Effector CD8-positive, alpha-beta T cell (primary cell): ENCODE measurements around the gene TBC1D4.
"Not testable (repeated sequence)": the region's sequence is repeated elsewhere in the genome, so short reads cannot be mapped to it uniquely, and the experiment has no call there.

Experiments used
- DNase-seq: peaks from one replicate; lab custom pipeline; 2025; lab: John Stamatoyannopoulos, UW

The TBC1D4 gene

DNA sequence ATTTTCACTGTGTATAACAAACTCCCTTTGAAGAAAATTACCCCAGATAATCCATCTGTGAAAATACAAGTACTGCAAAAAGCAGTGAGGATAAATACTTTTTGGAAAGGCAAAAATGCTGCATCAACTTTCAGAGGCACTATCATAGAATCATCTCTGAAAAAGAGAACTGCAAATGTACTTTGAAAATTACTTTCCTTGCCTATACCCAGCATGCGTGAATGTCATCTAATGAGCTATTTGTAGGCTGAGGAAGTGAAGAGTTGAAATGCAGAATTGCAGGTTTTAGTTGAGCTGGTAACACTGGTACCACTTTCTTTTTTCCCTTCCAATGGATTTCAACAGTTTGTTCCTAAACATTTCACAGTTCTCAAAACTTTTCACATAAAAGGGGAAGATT, 196.7 kb downstream of the TBC1D4 start:
- no peak for DNase-seq

DNA sequence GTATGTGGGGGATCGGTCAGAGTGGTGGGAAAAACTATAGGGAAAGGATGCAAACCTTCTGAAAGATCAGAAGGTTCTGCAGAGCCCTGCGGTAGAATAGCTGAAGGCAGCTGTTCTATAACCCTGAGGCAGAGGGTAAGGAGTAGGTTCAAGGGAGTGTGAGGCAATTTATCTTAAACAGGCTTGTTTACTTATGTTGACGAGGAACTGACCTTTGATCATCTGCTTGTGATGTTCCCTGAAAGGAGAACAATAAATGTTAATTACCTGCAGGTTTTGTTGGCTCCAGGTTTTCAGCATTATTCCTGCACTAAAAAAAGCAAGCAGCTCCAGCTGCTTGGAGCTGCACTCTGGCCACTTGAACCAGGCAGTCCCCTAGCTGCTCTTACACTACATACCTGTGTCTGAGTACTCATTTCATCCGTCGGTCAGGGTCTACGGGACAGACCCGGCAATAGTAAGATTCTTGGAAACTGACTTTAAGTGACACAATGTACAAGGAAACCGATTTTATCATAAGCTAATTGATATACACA, 202.1 kb downstream of the TBC1D4 start:
- DNase-seq, result no peak

DNA sequence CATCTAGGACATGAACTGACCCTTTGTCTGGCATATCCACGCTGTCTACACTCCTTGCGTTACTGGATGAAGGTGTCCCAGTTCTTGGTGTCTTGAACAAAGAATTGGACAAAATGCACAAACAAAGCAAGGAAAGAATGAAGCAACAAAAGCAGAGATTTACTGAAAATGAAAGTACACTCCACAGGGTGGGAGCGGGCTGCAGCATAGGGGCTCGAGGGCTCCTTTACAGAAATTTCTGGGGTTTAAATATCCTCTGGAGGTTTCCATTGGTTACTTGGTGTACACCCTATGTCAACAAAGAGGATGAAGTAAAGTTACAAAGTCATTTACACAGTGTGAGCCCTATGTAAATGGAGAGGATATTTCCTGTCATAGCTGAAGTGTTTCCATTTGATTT, 208.3 kb downstream of the TBC1D4 start:
- DNase-seq, result not testable (repeated sequence)

DNA sequence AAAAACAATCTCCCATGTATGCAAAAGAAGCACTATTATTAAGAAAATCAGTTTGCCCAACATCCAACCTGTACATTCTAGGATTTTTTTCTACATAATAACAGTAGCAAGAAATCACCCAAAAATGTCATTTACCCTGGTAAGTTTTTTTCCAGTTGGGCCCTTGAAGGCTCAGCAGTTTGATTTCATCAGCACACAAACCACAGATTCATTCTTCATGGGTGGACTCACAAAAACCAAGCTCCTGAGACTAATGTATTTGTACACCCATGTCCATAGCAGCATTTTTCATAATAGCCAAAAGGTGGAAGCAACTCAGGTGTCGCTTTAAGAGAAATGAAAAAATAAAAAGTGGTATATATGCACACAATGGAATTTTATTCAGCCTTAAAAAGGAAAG, 210.1 kb downstream of the TBC1D4 start:
- DNase-seq, result no peak

DNA sequence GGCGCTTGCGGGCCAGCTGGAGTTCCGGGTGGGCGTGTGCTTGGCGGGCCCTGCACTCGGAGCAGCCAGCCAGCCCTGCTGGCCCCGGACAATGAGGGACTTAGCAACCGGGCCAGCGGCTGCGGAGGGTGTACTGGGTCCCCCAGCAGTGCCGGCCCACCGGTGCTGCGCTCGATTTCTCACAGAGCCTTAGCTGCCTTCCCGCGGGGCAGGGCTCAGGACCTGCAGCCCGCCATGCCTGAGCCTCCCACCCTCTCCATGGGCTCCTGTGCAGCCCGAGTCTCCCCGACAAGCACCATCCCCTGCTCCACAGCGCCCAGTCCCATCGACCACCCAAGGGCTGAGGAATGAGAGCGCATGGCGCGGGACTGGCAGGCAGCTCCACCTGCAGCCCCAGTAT, 213.5 kb downstream of the TBC1D4 start:
- DNase-seq, result not testable (repeated sequence)

DNA sequence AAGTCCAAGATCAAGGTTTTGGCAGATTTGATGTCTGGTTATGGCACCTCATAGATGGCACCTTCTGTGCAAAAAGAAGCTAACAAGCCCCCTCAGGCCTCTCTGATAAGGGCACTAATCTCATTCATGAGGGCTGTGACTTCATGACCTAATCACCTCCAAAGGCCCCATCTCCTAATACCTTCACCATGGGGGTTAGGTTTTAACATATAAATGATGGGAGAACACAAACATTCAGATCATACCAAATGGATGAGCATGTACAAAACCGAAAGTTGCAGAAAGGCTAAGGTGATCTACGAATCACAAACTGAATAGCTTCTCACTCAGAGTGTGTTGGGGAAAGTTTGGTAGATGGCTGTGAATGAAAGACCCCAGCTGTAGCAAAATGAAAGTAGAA, 217.4 kb downstream of the TBC1D4 start:
- no peak for DNase-seq

DNA sequence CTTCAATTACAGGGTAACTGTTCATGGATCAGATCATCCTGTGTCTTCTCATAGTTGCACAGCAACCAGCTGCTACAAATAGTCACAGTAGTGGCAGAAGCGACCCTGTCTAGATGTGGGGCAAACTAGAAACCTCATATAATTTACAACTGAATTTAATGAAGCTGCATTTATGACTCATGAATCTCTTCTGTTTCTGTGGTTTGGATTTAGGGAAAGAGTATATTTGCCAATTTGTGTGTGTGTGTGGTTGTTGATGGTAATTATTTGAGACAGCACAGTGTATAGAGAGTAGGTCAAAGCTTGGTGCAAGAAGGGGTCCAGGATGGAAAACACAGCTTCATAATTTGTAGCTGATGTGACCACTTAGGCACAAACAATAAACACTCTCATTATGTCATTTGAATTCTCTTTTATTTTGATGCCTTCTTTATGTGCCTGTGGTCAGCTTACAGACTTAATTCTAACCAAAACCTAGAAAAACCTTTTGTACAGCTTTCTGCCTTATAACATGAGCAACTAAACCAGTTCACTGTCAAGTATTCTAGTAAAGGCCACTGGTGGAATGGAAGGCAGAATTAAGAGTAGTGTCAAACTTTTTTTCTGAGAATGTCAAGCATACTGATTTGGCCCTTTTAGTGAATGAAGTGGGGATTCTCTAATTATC, 218.1 kb downstream of the TBC1D4 start:
- no peak for DNase-seq

DNA sequence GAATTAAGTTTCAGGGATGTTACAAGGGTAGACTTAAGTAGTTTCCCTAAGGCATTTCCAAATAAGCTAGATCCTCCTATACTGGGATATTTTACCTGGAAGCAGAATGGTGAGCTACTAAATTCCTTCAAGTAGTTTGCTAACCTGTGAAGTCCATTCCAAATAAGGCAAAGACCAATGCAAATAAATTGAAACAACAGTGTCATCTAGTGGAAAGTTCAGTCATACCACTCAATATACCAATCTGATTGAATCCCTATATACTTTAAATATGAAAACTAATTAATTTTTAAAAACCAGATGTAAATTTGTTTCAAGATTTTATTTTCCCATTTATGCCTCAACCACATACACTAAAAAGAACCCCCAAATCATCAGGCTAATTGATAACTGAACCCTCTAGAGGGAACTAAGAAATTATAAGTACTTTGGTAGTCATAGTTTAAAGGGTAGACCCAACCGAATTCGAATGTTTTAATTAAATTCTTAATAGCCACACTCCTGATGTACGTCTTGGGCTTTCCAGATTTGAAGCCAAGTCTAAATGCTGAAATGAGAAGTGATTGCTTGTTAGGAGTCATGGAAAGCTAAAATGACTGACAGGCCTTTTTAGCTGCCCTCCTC, 223.7 kb downstream of the TBC1D4 start:
- DNase-seq, result no peak

DNA sequence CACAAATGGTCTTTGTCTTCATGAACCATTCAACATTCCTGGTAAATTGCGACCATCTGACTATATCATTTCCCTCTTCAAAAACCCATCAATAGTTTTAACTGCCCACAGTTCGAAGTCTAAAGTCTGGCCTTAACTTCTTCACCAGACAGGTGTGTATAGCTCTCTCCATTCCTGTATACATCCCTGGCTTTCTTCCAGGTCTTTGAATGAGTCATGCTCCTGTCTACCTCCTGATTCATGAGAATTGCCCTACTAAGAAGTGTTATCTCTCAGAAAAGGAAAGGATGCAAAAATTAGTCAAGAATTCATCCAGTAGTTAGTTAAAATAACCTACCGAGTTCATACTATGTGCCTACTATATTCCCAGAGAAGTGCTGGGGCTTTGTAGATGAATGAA, 225.0 kb downstream of the TBC1D4 start:
- no peak for DNase-seq

DNA sequence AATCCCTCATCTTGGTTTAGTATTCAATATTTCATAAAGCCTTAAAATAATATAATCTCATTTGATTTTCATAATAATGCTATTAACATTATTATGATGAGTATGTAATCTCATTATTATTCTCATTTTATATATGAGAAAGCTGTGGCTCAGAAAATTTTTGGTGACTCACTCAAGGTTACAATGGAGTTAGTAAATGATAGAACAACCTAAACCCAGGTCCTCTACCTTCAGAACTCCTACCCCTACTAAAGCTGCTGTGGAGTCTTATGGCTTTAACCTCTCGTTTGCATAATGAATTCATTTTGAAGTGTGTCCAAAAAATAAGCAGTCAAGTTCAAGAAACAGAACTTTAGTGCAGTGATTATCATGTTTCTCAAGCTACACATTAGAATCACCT, 226.3 kb downstream of the TBC1D4 start:
- DNase-seq, result no peak

DNA sequence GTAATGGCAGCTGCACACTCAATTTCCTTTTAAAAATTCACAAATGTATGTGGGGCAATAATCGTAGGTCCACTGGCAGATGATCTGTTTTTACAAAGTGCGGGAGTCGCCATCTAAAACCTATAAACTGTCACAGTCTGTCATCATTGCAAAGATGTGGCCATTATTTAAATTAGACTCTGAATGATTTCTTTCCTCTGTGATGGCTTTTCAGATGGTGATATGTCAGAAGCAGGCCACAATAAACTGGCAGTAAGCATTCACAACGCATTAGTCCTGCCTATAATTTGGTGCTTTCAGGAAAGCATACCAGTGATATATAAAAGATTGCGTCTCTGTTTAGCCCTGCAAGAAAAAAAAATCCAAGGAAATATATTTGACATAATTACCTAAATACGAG, 226.8 kb downstream of the TBC1D4 start:
- no peak for DNase-seq

DNA sequence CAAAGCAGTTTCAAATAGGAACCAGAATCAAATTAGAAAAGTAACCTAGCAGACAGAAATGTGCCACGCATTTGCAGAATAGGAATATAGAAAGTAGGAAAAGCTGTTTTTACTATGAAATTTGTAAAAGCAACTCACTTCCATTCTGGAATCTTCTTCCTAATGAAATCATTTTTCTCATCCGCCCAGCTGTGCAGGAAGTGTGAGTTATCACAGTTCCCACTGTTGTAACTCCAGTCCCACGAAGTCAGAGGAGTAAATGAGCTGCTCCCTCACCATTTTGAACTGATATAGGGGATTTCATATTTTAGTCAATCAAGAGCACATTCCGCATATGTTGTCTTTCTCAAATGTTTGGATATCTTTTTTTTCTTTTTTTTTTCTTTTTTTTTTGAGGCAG, 230.8 kb downstream of the TBC1D4 start:
- no peak for DNase-seq

DNA sequence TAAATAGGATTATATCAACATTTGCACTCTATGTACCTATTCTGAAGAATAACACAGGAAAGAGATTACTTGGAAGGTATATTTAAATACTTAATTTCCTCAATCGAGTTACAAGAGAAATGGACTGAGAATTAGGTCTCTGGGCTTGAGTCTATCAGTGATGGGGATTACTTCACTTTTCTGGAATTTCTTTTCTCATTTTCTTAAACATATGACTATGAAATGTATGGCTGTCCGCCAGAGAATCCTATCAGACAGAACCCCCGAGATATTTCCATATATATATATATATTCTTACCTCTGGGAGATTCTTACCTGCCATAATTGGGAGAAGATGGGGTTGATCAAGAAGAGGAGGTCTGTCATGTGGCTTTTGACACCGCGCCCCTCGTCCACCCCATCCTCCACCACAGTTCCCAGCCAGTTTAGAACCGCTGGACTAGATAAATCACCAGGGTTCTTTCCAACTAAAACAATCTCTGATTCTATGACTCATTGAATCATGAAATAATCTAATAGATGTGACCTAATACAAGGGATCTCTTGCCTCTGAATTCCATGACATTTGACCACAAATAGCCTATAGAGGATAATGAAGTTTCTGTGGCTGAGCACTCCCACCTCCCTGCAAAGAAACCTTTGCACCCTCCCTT, 231.3 kb downstream of the TBC1D4 start:
- no peak for DNase-seq

DNA sequence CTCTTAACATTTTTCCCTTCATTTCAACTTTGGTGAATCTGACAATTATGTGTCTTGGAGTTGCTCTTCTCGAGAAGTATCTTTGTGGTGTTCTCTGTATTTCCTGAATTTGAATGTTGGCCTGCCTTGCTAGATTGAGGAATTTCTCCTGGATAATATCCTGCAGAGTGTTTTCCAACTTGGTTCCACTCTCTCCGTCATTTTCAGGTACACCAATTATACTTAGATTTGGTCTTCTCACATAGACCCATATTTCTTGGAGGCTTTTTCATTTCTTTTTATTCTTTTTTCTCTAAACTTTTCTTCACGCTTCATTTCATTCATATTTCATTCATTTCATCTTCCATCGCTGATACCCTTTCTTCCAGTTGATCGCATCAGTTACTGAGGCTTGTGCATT, 236.4 kb downstream of the TBC1D4 start:
- not testable (repeated sequence) for DNase-seq

DNA sequence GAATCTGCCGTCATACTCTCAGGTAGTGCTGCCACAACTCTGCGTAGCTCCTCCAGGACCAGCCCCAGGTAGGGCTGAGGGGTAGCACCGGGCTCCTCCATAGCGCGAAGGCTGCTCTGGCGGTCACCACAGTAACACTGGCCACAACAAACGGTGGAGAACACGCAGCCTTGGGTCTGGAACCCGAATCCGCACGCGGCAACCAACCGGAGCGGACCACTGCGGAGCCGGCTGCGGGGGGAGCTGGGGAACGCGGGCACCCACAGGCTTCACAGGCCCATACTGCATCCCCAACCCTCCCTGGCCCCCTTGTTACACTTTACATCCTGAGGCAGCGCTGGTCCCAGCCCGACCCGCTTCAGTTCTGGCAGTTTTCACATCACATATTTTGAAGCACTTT, 241.7 kb downstream of the TBC1D4 start:
- not testable (repeated sequence) for DNase-seq

DNA sequence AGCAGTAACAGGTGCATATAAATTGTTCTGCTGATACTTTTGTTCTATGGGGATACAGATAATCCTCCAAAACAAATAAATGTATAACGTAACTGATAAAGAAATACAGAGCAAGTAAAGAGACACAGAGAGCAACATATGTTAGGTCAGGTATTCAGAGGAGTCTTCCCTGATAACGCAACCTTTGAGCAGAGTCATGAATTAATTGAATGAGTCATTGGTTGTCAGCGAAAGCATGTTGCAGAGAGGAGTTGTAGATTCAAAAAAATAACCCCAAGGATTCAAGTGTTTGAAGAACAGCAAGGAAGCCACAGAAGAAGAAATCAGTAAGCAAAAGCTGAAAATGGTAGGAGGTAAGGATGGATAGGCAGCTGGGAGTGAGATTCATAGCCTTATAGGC, 245.2 kb downstream of the TBC1D4 start:
- DNase-seq, result no peak
